IPS-NIHi7 (cell line): ENCODE results near the gene CELA2A.

ENCODE experiments used
- DNase-seq: peaks from one replicate; pipeline ENCODE4 v3.0.0; 2012; ENCODE audit warnings: mixed read lengths; ENCODE audit errors: extremely low spot score

CELA2A gene

GRCh38 chr1:15456313-15456954, at the start of gene CELA2A:
CELA2A (plus strand) TSS chr1:15456732; CDS start chr1:15456754, 22 bp downstream.
- DNase-seq: no peak

DNA sequence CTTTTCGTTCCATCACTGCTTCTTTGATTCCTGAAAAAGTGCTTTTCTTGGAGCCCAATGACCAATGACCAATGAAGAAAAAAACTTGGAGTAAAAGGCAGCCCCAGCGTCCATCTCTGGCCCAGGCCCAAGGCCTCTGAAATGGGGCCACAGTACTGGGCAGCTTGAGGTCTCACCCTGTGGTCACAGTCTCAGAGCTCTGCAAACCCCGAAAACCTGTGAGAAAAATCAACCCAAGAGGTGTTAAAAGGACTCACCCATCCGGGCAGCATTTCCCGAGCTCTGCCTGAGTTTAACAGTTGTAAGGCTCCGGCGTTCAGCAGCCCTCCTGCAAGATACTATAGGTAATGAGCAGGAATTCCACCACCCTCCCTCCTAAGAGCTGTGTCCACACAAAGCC, 49.0 kb upstream of the CELA2A start:
- no peak for DNase-seq

DNA sequence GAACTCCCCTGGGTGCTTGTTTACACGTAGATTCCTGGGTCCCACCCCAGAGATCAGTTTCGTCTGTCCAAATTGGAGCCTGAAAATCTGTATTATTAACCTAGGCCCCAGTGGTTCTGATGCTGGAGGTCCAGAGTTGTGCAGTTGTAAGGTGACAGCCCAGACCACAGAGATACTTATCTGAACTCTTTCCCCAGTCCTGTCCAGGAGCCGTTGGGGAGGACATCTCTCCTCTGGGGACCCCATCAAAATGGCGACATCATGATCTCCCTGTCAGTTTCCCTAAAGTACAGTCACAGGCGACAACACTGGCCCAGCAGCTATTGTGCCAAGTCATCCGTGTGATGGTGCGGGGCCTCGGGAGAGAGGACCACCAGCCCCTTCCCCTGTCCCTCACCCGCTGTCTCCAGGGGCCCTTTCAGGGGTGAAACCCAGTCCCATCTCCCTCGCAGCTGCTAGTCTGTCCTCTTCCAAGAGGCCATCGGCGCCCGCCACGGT, 47.6 kb upstream of the CELA2A start:
- DNase-seq: no peak

DNA sequence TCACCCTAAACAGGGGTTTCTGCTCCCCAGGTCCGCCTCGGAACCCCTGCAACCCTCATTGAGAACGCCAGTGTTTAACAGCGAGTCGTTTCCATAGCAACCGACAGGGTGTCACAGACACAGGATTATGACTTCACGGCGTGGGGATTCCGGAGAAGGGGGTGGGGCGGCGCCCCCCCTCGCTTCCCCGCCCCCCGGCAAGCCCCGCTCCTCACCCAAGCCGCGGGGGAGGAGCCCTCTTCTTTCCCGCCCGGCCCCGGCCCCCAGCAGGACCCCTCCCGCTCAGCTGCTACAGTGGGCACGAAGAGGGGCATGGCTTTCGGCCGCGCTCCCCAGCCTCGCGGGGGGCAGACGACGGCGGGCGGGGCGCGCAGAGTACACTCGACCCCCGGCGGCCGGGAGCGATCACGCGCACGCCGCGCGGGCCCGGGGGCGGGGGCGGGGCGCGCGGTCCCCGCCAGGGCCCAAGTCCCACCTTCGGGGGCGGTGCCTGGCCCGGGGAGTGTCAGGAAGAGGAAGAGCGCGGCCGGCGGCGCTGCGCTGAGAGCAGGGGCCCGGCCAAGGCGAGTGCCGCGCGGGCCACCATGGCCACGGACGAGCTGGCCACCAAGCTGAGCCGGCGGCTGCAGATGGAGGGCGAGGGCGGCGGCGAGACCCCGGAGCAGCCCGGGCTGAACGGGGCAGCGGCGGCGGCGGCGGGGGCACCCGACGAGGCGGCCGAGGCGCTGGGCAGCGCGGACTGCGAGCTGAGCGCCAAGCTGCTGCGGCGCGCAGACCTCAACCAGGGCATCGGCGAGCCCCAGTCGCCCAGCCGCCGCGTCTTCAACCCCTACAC, 46.9 kb upstream of the CELA2A start, which contains the start of gene EFHD2:
EFHD2 (plus strand) TSS at position 501 of the 835 bp plus-strand sequence; CDS start at position 585, 84 bp downstream.
- peak; percentile 90 for DNase-seq

DNA sequence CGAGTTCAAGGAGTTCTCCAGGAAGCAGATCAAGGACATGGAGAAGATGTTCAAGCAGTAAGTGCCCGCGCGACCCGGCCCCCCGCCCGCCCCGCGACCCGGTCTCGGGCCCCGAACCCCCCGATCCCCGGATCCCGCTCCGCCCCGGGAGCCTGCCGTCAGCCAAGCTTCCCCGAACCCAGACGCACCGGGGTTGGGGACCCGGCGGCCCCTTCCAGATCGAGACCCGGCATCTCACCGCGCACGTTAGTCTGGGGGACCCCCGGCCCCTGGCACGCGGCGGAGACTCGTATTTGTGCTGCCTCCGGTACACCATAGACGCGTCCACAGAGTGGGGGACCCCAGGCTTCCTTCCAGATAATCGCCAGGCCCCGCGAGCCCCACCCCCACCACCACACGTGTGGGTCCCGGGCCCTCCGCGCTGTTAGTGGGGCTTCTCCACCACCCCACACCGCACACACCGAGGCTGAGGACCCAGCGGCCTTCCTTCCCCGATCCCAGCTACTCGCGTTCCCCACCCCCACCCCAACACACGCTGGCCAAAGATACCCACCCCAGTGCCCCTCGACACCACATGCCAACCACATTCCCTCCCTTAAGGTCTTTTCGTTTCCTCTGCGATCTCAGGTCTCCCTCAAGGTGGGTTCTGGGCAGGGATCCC, 46.2 kb upstream of the CELA2A start:
- no peak for DNase-seq

DNA sequence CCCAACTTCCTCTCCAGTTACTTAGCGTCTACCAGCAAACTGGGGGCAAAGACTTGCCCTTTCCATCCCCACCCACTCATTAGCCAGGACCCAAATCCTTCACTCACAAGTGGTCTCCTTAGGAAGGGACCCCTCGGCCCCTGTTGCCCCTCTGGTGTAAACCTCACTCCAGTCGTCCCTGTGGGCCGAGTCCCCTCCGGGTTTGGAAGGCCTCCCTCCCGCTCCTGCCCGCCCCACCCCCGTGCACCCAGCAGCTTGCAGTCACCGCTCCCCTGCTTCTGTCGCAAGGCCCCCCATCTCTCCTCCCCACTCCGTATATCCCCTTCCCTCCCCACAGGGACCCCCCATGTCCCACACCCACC, 45.7 kb upstream of the CELA2A start:
- DNase-seq: no peak

GRCh38 chr1:15411593-15412137, 44.9 kb upstream of the CELA2A start:
- no peak for DNase-seq

- DNase-seq: no peak
Measured at GRCh38 chr1:15412175-15412800, 44.2 kb upstream of the CELA2A start.

- no peak for DNase-seq
Measured at GRCh38 chr1:15412843-15413242, 43.7 kb upstream of the CELA2A start.

DNA sequence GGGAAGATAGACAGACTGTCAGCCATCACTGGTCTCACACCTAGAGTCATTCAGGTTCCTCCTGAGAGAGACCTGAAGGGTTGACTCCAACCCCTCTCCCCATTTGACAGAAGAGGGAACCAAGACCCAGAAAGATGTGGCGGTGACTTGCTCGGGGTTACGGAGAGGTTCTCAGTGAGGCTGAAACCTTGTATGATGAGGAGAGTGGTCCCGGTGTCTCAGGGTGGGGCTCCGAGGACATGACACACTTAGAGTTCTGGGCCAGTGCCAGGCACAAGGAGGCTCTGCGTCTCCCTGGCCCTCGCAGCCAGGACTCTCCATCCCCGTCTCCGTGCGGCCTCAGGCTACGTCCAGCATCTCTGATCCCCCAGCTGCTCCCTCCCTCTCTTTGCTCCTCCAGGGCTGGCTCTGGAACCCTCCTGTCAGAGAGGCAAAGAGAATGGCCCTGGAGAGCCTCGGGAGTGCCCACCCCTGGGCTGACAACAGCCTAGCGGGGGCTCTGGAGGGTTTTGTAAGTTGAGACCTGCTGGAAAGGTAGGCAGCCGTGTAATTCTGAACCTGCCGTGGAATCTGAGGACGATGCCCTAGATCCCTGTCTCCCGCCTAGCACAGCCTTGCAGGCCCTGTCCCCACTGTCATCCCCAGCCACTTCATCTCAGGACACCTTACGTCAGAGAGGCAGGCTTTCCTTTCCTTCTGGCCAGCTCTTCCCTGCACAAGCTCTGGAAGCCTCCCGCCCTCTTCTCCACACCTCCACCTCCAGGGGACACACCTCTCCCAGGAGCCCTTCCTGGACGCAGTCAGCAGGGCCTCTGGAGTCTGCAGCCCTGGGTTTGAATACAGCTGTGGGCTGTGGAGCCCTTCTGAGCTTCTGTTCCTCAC, 42.7 kb upstream of the CELA2A start:
- no peak for DNase-seq

DNA sequence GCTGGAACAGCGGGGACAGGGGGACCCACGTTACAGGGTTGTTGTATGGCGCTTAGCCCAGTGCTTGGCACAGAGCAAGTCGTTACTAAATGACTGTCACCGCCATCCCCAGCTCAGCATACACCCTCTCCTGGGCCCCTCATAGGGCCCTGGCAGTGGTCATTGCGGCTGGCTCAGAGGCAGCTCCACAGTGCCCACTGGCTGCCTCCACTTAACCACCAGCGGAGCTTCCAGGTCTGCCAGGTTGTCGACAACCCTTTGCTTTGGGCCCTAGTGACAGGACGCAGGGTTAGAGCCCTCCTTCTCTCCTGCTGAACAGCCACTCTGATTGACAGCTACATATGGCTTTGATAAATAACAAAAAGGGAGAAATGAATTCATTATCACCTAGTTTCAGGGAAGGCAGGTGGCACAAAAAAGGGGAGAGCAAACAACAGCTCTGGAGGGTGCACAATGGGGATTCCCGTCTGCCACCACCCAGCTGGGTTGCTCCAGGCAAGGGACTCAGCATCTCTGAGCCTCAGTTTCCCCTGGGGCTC, 42.0 kb upstream of the CELA2A start:
- no peak for DNase-seq

GRCh38 chr1:15417059-15417934, 39.2 kb upstream of the CELA2A start:
- no peak for DNase-seq

DNA sequence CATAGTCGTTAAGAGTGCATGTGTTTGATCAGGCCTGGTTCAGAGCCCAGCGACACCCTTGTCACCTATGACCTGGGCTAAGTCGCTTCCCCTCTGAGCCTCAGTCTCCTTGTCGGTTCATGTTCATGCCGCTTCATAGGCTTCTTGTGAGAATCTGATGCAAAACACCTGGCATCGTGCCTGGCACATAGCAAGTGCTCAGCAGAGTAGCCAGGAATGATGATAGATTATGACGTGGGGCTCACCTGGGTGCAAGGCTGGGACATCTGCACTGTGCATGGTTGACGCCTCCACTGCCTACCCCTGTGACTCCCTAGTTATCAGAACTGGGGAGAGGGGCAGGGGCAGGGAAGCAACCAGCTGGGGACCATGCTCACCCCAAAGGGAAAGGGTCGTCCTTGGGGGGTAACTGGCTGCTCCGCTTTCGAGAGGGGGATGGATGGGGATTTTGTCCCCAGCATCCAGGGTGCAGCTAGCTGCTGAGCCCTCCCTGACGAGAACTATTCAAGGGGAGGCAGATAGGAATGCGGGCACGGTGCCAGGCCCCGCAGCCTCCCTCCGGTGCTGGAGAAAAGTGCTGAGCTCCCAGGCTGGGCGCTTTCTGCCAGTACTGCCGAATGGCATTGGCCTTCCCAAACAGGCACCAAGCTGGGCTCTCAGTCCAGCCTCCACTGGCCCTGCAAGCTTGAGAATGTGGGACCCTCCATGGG, 37.6 kb upstream of the CELA2A start:
- DNase-seq: no peak

- DNase-seq: no peak
Measured at GRCh38 chr1:15420853-15421465, 35.6 kb upstream of the CELA2A start.

DNA sequence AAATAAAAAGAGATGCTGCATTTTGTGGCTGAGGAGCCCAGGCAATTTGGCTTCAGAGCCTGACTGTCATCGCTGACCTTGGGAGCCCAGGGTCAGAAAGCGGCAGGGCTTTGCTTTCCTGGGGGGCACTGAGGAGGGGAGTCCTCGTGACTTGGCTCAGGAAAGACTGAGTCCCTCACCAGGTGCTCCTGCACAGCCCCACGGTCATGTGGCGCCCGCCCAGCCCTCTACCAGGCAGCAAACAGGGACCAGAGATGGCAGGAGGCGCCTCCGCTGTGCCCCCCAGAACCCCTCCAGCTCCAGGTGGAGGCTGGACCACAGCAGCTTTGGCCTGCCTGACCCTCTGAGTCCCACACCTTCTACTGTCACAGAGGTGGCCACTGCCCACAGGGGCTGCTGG, 33.7 kb upstream of the CELA2A start:
- no peak for DNase-seq

GRCh38 chr1:15423355-15424077, 33.0 kb upstream of the CELA2A start:
- DNase-seq: no peak

GRCh38 chr1:15424146-15424667, 32.3 kb upstream of the CELA2A start:
- DNase-seq: no peak
